NCI-H187 (cell line): ENCODE results near the gene TTBK1.

Experiments used
- DNase-seq, 2 experiments: peaks; one replicate each; lab custom pipeline; 2025; lab: John Stamatoyannopoulos, UW

The TTBK1 gene

GRCh38 chr6:43242908-43243663 lies at the start of gene TTBK1:
TTBK1 (plus strand) TSS chr6:43243481; CDS start chr6:43246661, 3,180 bp downstream.
- no peak for DNase-seq

- no peak for DNase-seq
These were observed 49.4 kb upstream of the TTBK1 start for GRCh38 chr6:43193929-43194328.

- no peak for DNase-seq
These were observed 46.9 kb upstream of the TTBK1 start for GRCh38 chr6:43196337-43196736.

GRCh38 chr6:43199912-43200311 lies 43.4 kb upstream of the TTBK1 start:
- no peak for DNase-seq

DNA sequence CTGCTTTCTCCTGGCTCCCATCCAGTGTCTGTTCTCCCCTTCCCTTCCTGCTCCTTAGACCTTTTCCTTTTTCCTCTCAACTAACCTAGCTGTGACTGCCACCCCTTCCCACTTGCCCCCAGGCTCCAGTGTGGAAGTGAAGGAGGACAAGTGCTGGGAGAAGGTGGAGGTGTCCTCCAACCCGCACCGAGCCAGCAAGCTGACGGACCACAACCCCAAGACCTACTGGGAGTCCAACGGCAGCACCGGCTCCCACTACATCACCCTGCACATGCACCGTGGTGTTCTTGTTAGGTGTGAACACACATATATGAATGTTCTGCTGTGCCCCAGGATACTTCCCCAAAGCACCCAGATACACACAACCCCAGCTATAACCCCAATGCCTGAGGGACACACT lies 42.7 kb upstream of the TTBK1 start:
- DNase-seq, result no peak

DNA sequence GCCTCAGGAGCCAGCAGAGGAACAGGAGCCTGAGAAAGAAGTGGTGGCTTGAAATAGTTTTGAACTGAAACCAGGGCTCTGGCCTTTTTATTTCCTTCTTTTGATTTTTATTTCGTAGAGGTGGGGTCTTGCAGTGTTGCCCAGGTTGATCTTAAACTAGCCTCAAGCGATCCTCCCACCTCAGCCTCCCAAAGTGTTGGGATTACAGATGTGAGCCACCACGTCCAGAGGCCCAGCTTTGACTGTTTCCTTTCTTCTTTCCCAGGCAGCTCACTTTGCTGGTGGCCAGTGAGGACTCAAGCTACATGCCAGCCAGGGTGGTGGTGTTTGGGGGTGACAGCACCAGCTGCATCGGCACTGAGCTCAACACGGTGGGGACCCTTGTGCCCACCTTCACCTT lies 40.8 kb upstream of the TTBK1 start:
- no peak for DNase-seq

GRCh38 chr6:43203029-43203717 lies 40.1 kb upstream of the TTBK1 start:
- DNase-seq, result no peak

DNA sequence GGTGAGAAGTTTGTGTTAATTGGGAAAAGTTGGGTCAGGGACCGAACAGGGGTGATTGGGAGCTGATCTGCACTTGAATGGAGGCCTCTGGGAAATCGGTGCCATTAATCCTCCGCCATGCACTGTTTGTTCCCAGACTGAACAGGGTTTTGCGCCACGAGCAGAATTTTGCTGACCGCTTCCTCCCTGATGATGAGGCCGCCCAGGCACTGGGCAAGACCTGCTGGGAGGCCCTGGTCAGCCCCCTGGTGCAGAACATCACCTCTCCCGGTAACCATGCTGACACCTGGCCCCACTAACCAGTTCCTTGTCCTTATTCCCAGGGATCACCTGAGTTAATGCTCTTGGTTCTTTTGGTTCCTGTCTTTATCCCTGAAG lies 39.6 kb upstream of the TTBK1 start:
- DNase-seq, result no peak

- DNase-seq, result no peak
These were observed 38.8 kb upstream of the TTBK1 start for GRCh38 chr6:43204271-43205105.

DNA sequence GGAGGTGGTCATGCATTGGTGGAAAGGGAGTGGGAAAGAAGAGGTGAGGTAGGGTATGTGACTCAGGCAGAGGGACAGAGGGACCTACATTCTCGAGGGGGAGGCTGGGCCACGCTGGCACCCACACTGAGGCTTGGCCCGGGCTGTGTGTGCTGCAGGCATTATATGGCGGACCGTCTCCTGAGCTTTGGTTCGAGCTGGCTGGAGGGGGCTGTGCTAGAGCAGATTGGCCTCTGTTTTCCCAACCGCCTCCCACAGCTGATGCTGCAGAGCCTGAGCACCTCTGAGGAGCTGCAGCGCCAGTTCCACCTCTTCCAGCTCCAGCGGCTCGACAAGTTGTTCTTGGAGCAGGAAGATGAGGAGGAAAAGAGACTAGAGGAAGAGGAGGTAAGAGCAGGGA lies 37.4 kb upstream of the TTBK1 start:
- no peak for DNase-seq

DNA sequence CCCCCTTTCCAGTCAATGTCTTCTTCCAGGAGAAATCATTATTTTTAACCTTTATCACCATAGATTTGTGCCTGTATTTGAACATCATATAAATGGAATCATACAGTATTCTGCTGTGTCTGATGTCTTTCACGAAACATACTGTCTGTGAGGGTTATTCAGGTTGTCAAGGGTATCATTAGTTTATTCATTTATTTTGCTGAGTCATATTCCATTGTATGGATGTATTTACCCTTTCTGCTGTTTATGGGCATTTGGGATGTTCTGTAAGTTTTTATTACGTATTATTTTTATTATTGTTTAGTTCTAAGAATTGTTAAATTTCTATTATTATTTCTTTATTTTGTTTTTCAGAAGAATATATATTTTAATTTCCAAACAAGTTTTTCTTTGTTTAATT lies 36.0 kb upstream of the TTBK1 start:
- DNase-seq, result no peak

DNA sequence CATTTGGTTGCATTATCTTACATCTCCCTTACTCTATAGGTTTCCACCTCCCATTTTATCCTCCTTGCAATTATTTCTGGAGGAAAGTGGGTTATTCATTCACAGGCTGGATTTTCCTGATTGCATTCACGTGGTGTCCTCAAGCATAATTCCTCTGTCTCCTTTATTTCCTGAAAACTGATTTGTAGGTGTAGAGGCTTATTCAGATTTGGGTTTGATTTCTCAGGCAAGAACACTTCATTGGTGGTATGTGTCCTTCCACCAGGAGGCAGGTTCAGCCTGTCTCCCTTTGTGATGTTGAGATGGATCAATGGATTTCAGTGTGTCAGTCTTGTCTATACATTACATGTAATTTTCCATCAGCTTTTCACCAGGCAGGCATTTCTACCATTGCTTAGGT lies 31.3 kb upstream of the TTBK1 start:
- no peak for DNase-seq

- DNase-seq, result no peak
These were observed 29.9 kb upstream of the TTBK1 start for GRCh38 chr6:43213431-43213830.

- DNase-seq, result no peak
These were observed 28.2 kb upstream of the TTBK1 start for GRCh38 chr6:43215066-43215465.

DNA sequence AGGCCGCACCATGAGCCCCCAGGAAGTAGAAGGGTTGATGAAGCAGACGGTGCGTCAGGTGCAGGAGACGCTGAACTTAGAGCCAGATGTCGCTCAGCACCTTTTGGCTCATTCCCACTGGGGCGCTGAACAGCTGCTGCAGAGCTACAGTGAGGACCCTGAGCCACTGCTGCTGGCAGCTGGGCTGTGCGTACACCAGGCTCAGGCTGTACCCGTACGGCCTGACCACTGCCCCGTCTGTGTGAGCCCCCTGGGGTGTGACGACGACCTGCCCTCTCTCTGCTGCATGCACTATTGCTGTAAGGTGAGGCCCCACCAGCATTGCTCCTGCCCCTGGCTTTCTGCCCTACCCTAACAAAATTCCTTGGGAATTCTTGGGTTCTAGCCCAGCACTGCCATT lies 27.1 kb upstream of the TTBK1 start:
- DNase-seq, result no peak

- no peak for DNase-seq
These were observed 25.9 kb upstream of the TTBK1 start for GRCh38 chr6:43217351-43217750.

GRCh38 chr6:43219119-43219518 lies 24.2 kb upstream of the TTBK1 start:
- DNase-seq, result no peak

GRCh38 chr6:43219814-43220213 lies 23.5 kb upstream of the TTBK1 start:
- no peak for DNase-seq

GRCh38 chr6:43220439-43220951 lies 22.8 kb upstream of the TTBK1 start:
- DNase-seq, result no peak

DNA sequence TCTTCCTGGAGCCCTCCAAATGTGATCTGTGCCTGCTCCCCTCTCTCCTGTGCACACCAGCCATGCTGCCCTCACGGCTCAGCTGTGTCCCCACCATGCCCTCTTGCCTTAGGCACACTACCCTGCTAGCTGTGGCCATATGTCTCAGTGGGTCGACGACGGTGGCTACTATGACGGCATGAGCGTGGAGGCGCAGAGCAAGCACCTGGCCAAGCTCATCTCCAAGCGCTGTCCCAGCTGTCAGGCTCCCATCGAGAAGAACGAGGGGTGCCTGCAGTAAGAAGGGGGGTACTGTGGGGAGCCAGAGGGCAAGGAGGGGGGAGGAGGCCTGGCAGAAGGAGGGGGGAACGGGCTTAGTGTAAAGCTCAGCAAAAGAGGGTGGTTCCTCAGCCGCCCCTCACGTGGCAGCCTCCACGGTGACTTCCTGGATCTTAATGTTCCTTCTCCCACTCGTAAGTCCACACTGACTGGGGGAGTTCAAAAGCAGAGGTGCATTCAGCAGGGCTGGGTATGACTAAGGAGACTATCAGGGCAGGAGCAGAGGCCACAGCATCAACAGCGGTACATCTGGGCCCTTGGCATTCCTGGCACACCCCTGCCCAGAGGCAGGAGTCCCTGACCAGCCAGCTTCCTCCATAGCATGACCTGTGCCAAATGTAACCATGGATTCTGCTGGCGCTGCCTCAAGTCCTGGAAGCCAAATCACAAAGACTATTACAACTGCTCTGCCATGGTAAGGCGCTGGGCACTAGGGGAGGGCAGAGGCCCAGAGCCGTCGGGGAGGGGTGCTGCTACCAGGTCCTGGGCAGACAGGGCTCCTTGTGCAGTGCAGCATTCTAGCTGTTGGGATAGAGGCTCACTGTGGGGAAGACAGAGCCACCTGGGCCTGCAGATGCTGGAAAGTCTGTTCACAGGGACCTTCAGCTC lies 22.0 kb upstream of the TTBK1 start:
- no peak for DNase-seq

DNA sequence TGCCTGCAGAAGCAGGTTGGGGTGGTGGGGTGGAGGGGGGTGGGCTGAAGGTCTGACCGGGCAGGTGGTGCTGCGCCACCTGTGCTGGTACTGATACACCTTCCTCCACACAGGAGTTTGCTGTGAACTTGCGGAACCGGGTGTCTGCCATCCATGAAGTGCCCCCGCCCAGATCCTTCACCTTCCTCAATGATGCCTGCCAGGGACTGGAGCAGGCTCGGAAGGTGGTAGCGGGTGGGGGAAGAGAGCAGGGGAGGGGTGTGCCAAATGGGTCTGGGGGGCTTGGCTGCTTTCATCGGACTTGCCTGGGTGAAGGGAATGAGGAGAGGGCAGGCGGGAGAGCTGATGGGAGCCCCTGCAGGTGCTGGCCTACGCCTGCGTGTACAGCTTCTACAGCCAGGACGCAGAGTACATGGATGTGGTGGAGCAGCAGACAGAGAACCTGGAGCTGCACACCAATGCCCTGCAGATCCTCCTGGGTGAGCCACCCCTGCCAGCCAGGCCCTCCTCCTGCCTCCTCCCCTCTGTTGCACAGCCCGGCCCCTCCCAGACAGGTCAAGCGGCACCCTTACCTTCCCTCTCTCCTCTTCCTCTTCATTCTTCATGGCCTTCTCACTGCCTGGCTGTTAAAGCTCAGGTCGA lies 20.7 kb upstream of the TTBK1 start:
- DNase-seq, result no peak
